ENCODE measurements around the gene ULK2.

The ULK2 gene

DNA sequence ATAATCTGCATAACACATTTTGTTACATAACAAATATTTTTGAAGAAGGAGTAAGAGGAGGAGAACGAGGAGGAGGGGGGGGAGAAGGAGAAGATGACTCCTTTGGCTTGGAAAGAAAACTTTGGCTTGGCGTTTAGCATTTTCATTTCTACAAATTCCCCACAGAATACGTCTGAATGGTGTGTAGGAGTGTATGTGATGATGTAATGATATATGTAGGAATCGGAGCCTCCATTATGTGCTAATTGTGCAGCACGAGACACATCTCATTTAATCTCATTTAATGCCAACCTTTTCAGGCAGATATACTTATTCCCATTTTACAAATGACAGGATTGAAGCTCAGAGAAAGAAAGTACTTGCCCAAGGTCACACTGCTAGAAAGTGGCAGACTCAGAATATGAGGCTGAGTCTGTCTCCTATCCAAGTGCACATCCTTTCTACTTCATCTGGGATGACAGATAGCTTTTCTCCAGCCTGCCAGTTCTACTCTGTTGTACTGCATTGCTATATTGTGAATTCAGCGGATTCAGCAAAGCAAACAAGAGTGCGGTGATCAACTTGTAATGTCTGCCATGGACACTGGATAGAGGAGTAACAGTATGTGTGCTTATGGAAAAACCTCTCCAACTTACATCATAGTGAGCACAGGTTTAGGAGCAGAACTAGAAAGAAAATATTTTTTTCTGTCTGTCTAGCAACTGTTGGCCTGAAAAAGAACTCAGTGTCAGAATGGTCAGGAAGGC lies 140.9 kb downstream of the ULK2 start:
- peak overlapping the region; percentile 71 to 94 for H3K27ac ChIP-seq
- no peak for DNase-seq (ENCODE audit: low spot score)

DNA sequence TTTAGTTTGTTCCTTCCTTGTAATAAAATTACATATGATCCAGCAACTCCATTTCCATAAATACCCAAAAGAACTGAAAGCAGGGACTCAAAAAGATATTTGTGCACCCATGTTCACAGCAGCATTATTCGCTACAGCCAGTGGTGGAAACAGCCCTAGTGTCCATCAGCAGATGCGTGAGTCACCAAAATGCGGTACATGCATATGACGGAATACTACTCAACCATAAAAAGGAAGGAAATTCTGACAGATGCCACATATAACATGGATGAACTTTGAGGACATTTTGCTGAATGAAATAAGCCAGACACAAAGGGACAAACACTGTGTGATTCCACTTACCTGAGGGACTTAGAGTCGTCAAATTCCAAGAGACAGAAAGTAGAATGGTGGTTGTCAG lies 142.2 kb downstream of the ULK2 start:
- peak overlapping the region in 1 of 2 donors; percentile 48 for H3K27ac ChIP-seq
- H3K4me3 ChIP-seq = no peak overlapping the region
- DNase-seq (ENCODE audit: low spot score) = no peak
- TF ChIP-seq CTCF (IDR thresholded peaks at IDR 0.05) = no peak

More for the DNA sequence above, 140.9 kb downstream of the ULK2 start:
- no peak overlapping the region for H3K4me3 ChIP-seq
- TF ChIP-seq CTCF (IDR thresholded peaks at IDR 0.05) = no peak

GRCh38 chr17:19724501-19725420 lies 143.0 kb downstream of the ULK2 start:
- no peak for TF ChIP-seq CTCF (IDR thresholded peaks at IDR 0.05)
- Histone ChIP-seq H3K27ac (peak overlapping the region in 1 of 2 donors; percentile 64), H3K4me3 (peak overlapping the region; percentile 55)
- DNase-seq (ENCODE audit: low spot score) = no peak

DNA sequence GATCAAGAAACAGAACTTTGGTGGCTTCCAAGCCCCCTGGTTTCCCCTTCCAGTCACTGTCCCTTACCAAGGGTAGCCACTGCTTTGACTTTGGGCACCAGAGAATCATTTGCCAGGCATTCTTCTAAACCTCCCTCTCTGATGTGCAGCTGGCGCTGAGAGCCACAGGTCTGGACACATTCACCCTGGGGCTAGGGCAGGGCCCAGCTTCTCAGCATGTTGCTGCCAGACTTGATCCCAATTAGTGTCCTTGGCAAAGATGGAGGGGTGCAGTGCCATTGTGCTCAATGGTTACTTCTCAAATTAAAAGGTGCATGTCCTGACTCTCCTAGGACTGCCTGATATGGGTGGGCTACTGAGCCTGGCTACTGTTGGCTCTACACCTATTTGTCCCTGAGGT lies 143.8 kb downstream of the ULK2 start:
- DNase-seq (ENCODE audit: low spot score) = no peak
- Histone ChIP-seq H3K27ac (peak overlapping the region in 1 of 2 donors; percentile 64), H3K4me3 (no peak overlapping the region)
- no peak for TF ChIP-seq CTCF (IDR thresholded peaks at IDR 0.05)

Data from coronary artery (tissue), 2 donors.